ENCODE data around the gene PHF19. TPM values are rescaled to one million over a fixed set of nuclear protein-coding genes. Genes with fewer than 3 reads are reported as not detected.
A peak's percentile ranks its signal among the peaks of the same experiment; 100 is the strongest.

Gene PHF19
- total RNA-seq, 1 experiment from 2014 or later, result 66.8 TPM

- Histone ChIP-seq H3K4me2 (ENCODE audit: insufficient read depth, insufficient read length, low read length) (peak within 1 kb of the TSS; percentile 64), H3K27me3 (ENCODE audit: insufficient read depth, low read length) (no peaks in the 10 kb centered on the region), H3K18ac (ENCODE audit: insufficient read length, low read depth, low read length) (peak within 1 kb of the TSS; percentile 97), H4K20me1 (ENCODE audit: control insufficient read depth, insufficient read depth, insufficient read length) (no peaks in the 10 kb centered on the region), H2BK20ac (ENCODE audit: low read depth, low read length, poor library complexity, severe bottlenecking) (no peak within 1 kb of the TSS), H3K27ac (ENCODE audit: insufficient read length, low read depth, low read length) (no peak within 1 kb of the TSS), H3T11ph (ENCODE audit: low read length) (no peak within 1 kb of the TSS), H4K91ac (ENCODE audit: insufficient read length, low read depth, low read length) (no peak within 1 kb of the TSS), H3K79me2 (ENCODE audit: insufficient read depth, low read length) (peaks cover 2% of the 10 kb centered on the region; the same call in 1 of the 2 replicates), H3K23me2 (ENCODE audit: insufficient read length, low read depth, low read length, poor library complexity, severe bottlenecking) (peaks cover 12% of the 10 kb centered on the region), H3K4ac (ENCODE audit: low read depth, low read length) (no peak within 1 kb of the TSS; the same call in 1 of the 2 replicates), H2BK5ac (ENCODE audit: insufficient read length, low read length) (no peak within 1 kb of the TSS), H3K4me1 (ENCODE audit: insufficient read depth, low read length) (peaks cover 7% of the 10 kb centered on the region; the same call in 1 of the 2 replicates), H3K14ac (ENCODE audit: insufficient read depth, low read length) (peak within 1 kb of the TSS; percentile 97; the same call in 1 of the 2 replicates), H2BK12ac (ENCODE audit: insufficient read length, low read depth, low read length) (no peak within 1 kb of the TSS), H2AFZ (ENCODE audit: low read length) (peak within 1 kb of the TSS; percentile 32), H2BK15ac (ENCODE audit: low read depth, low read length) (no peak within 1 kb of the TSS), H3K56ac (ENCODE audit: insufficient read length, low read depth, low read length) (no peak within 1 kb of the TSS), H2BK120ac (ENCODE audit: low read depth, low read length, poor library complexity, severe bottlenecking) (no peak within 1 kb of the TSS), H4K8ac (replicated peaks; ENCODE audit: insufficient read length, low read depth, low read length) (no peak within 1 kb of the TSS), H4K5ac (ENCODE audit: insufficient read length, low read depth, low read length) (peak within 1 kb of the TSS; percentile 55), H3K9me3 (ENCODE audit: control insufficient read depth, low read depth, low read length) (no peaks in the 10 kb centered on the region), H3K23ac (ENCODE audit: insufficient read length, low read depth, low read length) (no peak within 1 kb of the TSS), H3K79me1 (ENCODE audit: insufficient read depth, low read depth, low read length, poor library complexity, severe bottlenecking) (no peaks in the 10 kb centered on the region), H3K9ac (ENCODE audit: extremely low read depth, insufficient read length, low read length) (peak within 1 kb of the TSS; percentile 97), H2AK5ac (ENCODE audit: insufficient read length, low read length) (no peak within 1 kb of the TSS)
- Mint-ChIP-seq H3K4me1 (peaks cover 34 to 35% of the 10 kb centered on the region in 2 experiments), H3K36me3 (ENCODE audit: insufficient read depth in 1 of 3, low read depth in 3 of 3) (peaks cover 0 to 42% (median 21%) of the 10 kb centered on the region in 3 experiments; a peak in 5 of 7 replicates), H3K9me3 (peaks cover 2 to 14% of the 10 kb centered on the region in 2 experiments; a peak in 4 of 5 replicates), H3K27ac (peak within 1 kb of the TSS; percentile 92 to 98 (median 93)), H3K27me3 (ENCODE audit: low read depth) (no peaks in the 10 kb centered on the region), H3K4me3 (peak within 1 kb of the TSS; percentile 89 to 92)
- TF ChIP-seq, protein P1, sequence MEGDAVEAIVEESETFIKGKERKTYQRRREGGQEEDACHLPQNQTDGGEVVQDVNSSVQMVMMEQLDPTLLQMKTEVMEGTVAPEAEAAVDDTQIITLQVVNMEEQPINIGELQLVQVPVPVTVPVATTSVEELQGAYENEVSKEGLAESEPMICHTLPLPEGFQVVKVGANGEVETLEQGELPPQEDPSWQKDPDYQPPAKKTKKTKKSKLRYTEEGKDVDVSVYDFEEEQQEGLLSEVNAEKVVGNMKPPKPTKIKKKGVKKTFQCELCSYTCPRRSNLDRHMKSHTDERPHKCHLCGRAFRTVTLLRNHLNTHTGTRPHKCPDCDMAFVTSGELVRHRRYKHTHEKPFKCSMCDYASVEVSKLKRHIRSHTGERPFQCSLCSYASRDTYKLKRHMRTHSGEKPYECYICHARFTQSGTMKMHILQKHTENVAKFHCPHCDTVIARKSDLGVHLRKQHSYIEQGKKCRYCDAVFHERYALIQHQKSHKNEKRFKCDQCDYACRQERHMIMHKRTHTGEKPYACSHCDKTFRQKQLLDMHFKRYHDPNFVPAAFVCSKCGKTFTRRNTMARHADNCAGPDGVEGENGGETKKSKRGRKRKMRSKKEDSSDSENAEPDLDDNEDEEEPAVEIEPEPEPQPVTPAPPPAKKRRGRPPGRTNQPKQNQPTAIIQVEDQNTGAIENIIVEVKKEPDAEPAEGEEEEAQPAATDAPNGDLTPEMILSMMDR (conservative IDR thresholded peaks at IDR 0.05), result no peak
- DNase-seq, result peak; percentile 96
- WGBS (ENCODE audit: extremely low coverage, insufficient read length, low lambda C conversion rate), result no CpG with 5 or more reads among the region's 62 CpGs
These were observed 34.1 kb downstream of the PHF19 start, which contains the start of gene PSMD5 for GRCh38 chr9:120842685-120843485. Gene PSMD5, minus strand, starts transcription at chr9:120842922. Its CDS starts 13 bp downstream, at chr9:120842909.

Measured in H9 (cell line).